ENCODE measurements around the gene KHNYN.
A peak's percentile ranks its signal among the peaks of the same experiment; 100 is the strongest.

The KHNYN gene

GRCh38 chr14:24411443-24412389, 18.0 kb upstream of the KHNYN start:
- no peak overlapping the region for H3K4me3 ChIP-seq (ENCODE audit: low read length in 2 of 2)
- no peaks in the 10 kb centered on the region for H3K27me3 ChIP-seq (ENCODE audit: control insufficient read depth in 2 of 2, insufficient read depth in 2 of 2, low read length in 2 of 2)
- H3K27ac ChIP-seq (ENCODE audit: low read depth in 2 of 2, low read length in 2 of 2): no peak overlapping the region
- no peaks in the 10 kb centered on the region for H3K4me1 ChIP-seq (ENCODE audit: control insufficient read depth in 2 of 2, insufficient read depth in 2 of 2, low read length in 2 of 2)
- H3K36me3 ChIP-seq (ENCODE audit: control insufficient read depth in 2 of 2, insufficient read depth in 2 of 2, low read length in 2 of 2): peaks cover 13 to 26% of the 10 kb centered on the region in 2 donors
- no peaks in the 10 kb centered on the region for H3K9me3 ChIP-seq (ENCODE audit: control insufficient read depth in 2 of 2, low read length in 2 of 2)
- H3K9ac ChIP-seq (ENCODE audit: low read depth in 1 of 2, low read length in 2 of 2): peak overlapping the region in 1 of 2 donors; percentile 1

GRCh38 chr14:24414077-24414476, 15.7 kb upstream of the KHNYN start:
- Histone ChIP-seq H3K9ac (ENCODE audit: low read depth in 1 of 2, low read length in 2 of 2) (no peak overlapping the region), H3K4me3 (ENCODE audit: low read length in 2 of 2) (no peak overlapping the region), H3K27ac (ENCODE audit: low read depth in 2 of 2, low read length in 2 of 2) (no peak overlapping the region), H3K36me3 (ENCODE audit: control insufficient read depth in 2 of 2, insufficient read depth in 2 of 2, low read length in 2 of 2) (peaks cover 13 to 18% of the 10 kb centered on the region in 2 donors), H3K9me3 (ENCODE audit: control insufficient read depth in 2 of 2, low read length in 2 of 2) (no peaks in the 10 kb centered on the region), H3K4me1 (ENCODE audit: control insufficient read depth in 2 of 2, insufficient read depth in 2 of 2, low read length in 2 of 2) (peaks cover 9 to 10% of the 10 kb centered on the region in 2 donors), H3K27me3 (ENCODE audit: control insufficient read depth in 2 of 2, insufficient read depth in 2 of 2, low read length in 2 of 2) (no peaks in the 10 kb centered on the region)

GRCh38 chr14:24414732-24415420, 14.9 kb upstream of the KHNYN start:
- Histone ChIP-seq H3K27ac (ENCODE audit: low read depth in 2 of 2, low read length in 2 of 2) (no peak overlapping the region), H3K9ac (ENCODE audit: low read depth in 1 of 2, low read length in 2 of 2) (no peak overlapping the region), H3K9me3 (ENCODE audit: control insufficient read depth in 2 of 2, low read length in 2 of 2) (no peaks in the 10 kb centered on the region), H3K4me1 (ENCODE audit: control insufficient read depth in 2 of 2, insufficient read depth in 2 of 2, low read length in 2 of 2) (peaks cover 11 to 13% of the 10 kb centered on the region in 2 donors), H3K4me3 (ENCODE audit: low read length in 2 of 2) (no peak overlapping the region), H3K27me3 (ENCODE audit: control insufficient read depth in 2 of 2, insufficient read depth in 2 of 2, low read length in 2 of 2) (no peaks in the 10 kb centered on the region), H3K36me3 (ENCODE audit: control insufficient read depth in 2 of 2, insufficient read depth in 2 of 2, low read length in 2 of 2) (peaks cover 13 to 15% of the 10 kb centered on the region in 2 donors)

GRCh38 chr14:24415421-24416253, 14.1 kb upstream of the KHNYN start:
- Histone ChIP-seq H3K4me3 (ENCODE audit: low read length in 2 of 2) (no peak overlapping the region), H3K4me1 (ENCODE audit: control insufficient read depth in 2 of 2, insufficient read depth in 2 of 2, low read length in 2 of 2) (peaks cover 11 to 13% of the 10 kb centered on the region in 2 donors), H3K36me3 (ENCODE audit: control insufficient read depth in 2 of 2, insufficient read depth in 2 of 2, low read length in 2 of 2) (peaks cover 11 to 13% of the 10 kb centered on the region in 2 donors), H3K9ac (ENCODE audit: low read depth in 1 of 2, low read length in 2 of 2) (no peak overlapping the region), H3K27me3 (ENCODE audit: control insufficient read depth in 2 of 2, insufficient read depth in 2 of 2, low read length in 2 of 2) (no peaks in the 10 kb centered on the region), H3K9me3 (ENCODE audit: control insufficient read depth in 2 of 2, low read length in 2 of 2) (no peaks in the 10 kb centered on the region), H3K27ac (ENCODE audit: low read depth in 2 of 2, low read length in 2 of 2) (no peak overlapping the region)

- Histone ChIP-seq H3K4me3 (ENCODE audit: low read length in 2 of 2) (no peak overlapping the region), H3K36me3 (ENCODE audit: control insufficient read depth in 2 of 2, insufficient read depth in 2 of 2, low read length in 2 of 2) (peaks cover 5 to 6% of the 10 kb centered on the region in 2 donors), H3K9me3 (ENCODE audit: control insufficient read depth in 2 of 2, low read length in 2 of 2) (no peaks in the 10 kb centered on the region), H3K27ac (ENCODE audit: low read depth in 2 of 2, low read length in 2 of 2) (no peak overlapping the region), H3K4me1 (ENCODE audit: control insufficient read depth in 2 of 2, insufficient read depth in 2 of 2, low read length in 2 of 2) (peaks cover 11 to 13% of the 10 kb centered on the region in 2 donors), H3K9ac (ENCODE audit: low read depth in 1 of 2, low read length in 2 of 2) (no peak overlapping the region), H3K27me3 (ENCODE audit: control insufficient read depth in 2 of 2, insufficient read depth in 2 of 2, low read length in 2 of 2) (no peaks in the 10 kb centered on the region)
Measured at GRCh38 chr14:24416254-24416931, 13.4 kb upstream of the KHNYN start.

GRCh38 chr14:24416932-24417619, 12.7 kb upstream of the KHNYN start:
- Histone ChIP-seq H3K9ac (ENCODE audit: low read depth in 1 of 2, low read length in 2 of 2) (no peak overlapping the region), H3K36me3 (ENCODE audit: control insufficient read depth in 2 of 2, insufficient read depth in 2 of 2, low read length in 2 of 2) (peaks cover 3 to 6% of the 10 kb centered on the region in 2 donors), H3K9me3 (ENCODE audit: control insufficient read depth in 2 of 2, low read length in 2 of 2) (no peaks in the 10 kb centered on the region), H3K27ac (ENCODE audit: low read depth in 2 of 2, low read length in 2 of 2) (no peak overlapping the region), H3K4me3 (ENCODE audit: low read length in 2 of 2) (no peak overlapping the region), H3K27me3 (ENCODE audit: control insufficient read depth in 2 of 2, insufficient read depth in 2 of 2, low read length in 2 of 2) (no peaks in the 10 kb centered on the region), H3K4me1 (ENCODE audit: control insufficient read depth in 2 of 2, insufficient read depth in 2 of 2, low read length in 2 of 2) (peaks cover 11 to 14% of the 10 kb centered on the region in 2 donors)

GRCh38 chr14:24417832-24418491, 11.8 kb upstream of the KHNYN start:
- peak overlapping the region in 1 of 2 donors; percentile 42 for H3K9ac ChIP-seq (ENCODE audit: low read depth in 1 of 2, low read length in 2 of 2)
- no peak overlapping the region for H3K4me3 ChIP-seq (ENCODE audit: low read length in 2 of 2)
- peaks cover 15 to 23% of the 10 kb centered on the region in 2 donors for H3K4me1 ChIP-seq (ENCODE audit: control insufficient read depth in 2 of 2, insufficient read depth in 2 of 2, low read length in 2 of 2)
- H3K27ac ChIP-seq (ENCODE audit: low read depth in 2 of 2, low read length in 2 of 2): peak overlapping the region; percentile 33 to 63
- H3K9me3 ChIP-seq (ENCODE audit: control insufficient read depth in 2 of 2, low read length in 2 of 2): no peaks in the 10 kb centered on the region
- H3K27me3 ChIP-seq (ENCODE audit: control insufficient read depth in 2 of 2, insufficient read depth in 2 of 2, low read length in 2 of 2): no peaks in the 10 kb centered on the region
- peaks cover 3 to 4% of the 10 kb centered on the region in 2 donors for H3K36me3 ChIP-seq (ENCODE audit: control insufficient read depth in 2 of 2, insufficient read depth in 2 of 2, low read length in 2 of 2)

GRCh38 chr14:24418492-24418873, 11.3 kb upstream of the KHNYN start:
- H3K27me3 ChIP-seq (ENCODE audit: control insufficient read depth in 2 of 2, insufficient read depth in 2 of 2, low read length in 2 of 2): no peaks in the 10 kb centered on the region
- no peak overlapping the region for H3K4me3 ChIP-seq (ENCODE audit: low read length in 2 of 2)
- peak overlapping the region; percentile 33 to 63 for H3K27ac ChIP-seq (ENCODE audit: low read depth in 2 of 2, low read length in 2 of 2)
- no peaks in the 10 kb centered on the region for H3K9me3 ChIP-seq (ENCODE audit: control insufficient read depth in 2 of 2, low read length in 2 of 2)
- peaks cover 0 to 3% of the 10 kb centered on the region in 2 donors for H3K36me3 ChIP-seq (ENCODE audit: control insufficient read depth in 2 of 2, insufficient read depth in 2 of 2, low read length in 2 of 2)
- H3K4me1 ChIP-seq (ENCODE audit: control insufficient read depth in 2 of 2, insufficient read depth in 2 of 2, low read length in 2 of 2): peaks cover 15 to 28% of the 10 kb centered on the region in 2 donors
- peak overlapping the region in 1 of 2 donors; percentile 42 for H3K9ac ChIP-seq (ENCODE audit: low read depth in 1 of 2, low read length in 2 of 2)
